BJ (cell line): ENCODE data around the gene ISLR2. TPM values are rescaled to one million over a fixed set of nuclear protein-coding genes. Genes with fewer than 3 reads are reported as not detected.
"Not testable (repeated sequence)": the region's sequence is repeated elsewhere in the genome, so short reads cannot be mapped to it uniquely, and the experiment has no call there.

Source experiments
- CTCF ChIA-PET: fragments of 350-600 bp; formaldehyde crosslinking; extraction: SDS; loops from one replicate; lab custom pipeline; 2021; ENCODE audit warnings: antibody characterized with exemption, inconsistent platforms; lab: Yijun Ruan, JAX
- POLR2A ChIA-PET: fragments of 300-600 bp; sonication (Branson Sonifier 250); formaldehyde crosslinking; extraction: SDS; loops from one replicate; lab custom pipeline; 2021; ENCODE audit warnings: antibody characterized with exemption; lab: Charles Lee
- DNase-seq: peaks from one replicate; pipeline ENCODE4 v3.0.0-alpha.2; 2011; ENCODE audit warnings: low read depth
- H3K27me3 ChIP-seq: 2 replicates; pipeline ENCODE4 v1.6.0; 2011; ENCODE audit warnings: low read length; ENCODE audit not compliant: control insufficient read depth, insufficient read depth
- H3K36me3 ChIP-seq: 2 replicates; pipeline ENCODE4 v1.5.1; 2011; ENCODE audit warnings: low read length; ENCODE audit not compliant: control insufficient read depth, insufficient read depth
- H3K4me3 ChIP-seq: 2 replicates; pipeline ENCODE4 v1.5.1; 2011; ENCODE audit warnings: low read depth, mild to moderate bottlenecking, control low read depth, low read length
- polyA plus RNA-seq: library from polyadenylated mRNA; depleted of rRNA; stranded (reverse); fragments of >200 nt; gene quantifications from 2 replicates; pipeline ENCODE4 v1.2.3, GENCODE V29; 2011
- TF ChIP-seq, protein P1 (sequence below): IDR thresholded peaks from 2 replicates; pipeline ENCODE4 v1.5.1; 2011; ENCODE audit warnings: low read depth, mild to moderate bottlenecking, control low read depth, inconsistent platforms, low read length, moderate library complexity; ENCODE audit not compliant: insufficient read depth

ISLR2 gene
- polyA plus RNA-seq, 1 experiment, result 0.02 TPM

DNA sequence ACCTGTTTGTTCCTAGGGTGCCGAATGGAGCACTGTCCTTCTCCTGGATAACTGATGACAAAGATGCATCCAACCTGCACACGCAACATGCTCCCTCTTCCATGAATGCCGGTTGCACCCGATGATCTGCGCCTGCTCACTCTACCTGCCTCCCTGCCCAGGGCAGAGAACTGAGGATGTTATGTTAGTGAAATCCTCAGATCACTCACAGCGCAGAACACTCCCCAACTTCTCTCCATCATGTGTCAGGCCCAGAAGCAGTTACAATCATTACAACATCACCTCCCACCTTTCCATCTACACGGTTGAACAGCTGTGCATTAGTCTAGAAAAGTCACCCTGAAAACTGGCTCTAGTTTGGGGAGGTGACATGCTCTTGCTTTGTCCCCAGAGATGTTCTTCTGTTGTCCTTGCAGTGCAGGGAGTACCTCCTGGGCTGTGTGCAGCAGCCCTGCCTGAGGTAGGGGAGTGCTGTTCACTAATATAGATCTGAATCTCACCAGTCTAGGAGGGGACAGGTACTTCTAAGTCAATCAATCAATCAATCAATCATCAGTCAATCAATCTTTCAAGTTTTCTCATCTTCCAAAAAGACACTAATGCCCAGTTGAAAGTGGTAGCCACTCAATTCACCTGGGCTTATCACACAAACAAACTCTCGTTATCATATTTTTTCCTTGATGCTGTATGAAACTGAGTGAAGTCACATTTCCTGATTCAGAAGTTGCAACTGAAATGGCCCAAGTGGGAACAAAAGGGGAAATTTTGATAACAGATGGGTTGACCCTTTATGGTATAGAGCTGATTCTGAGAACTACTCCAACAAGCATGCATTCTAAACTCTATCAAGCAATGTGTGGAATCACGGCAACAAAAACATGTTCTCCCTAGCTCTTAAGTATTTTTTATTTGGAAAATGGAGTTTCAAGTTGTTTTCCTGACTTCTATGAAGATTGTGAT, 27.8 kb downstream of the ISLR2 start:
- ChIA-PET CTCF (interaction anchor here (0.8 to 1.8 kb wide), 2 partner anchors 13 to 20 kb away, joined by 3 read pairs; no protein-coding TSS in a partner anchor), POLR2A (no interaction called here)
- TF ChIP-seq, protein P1, sequence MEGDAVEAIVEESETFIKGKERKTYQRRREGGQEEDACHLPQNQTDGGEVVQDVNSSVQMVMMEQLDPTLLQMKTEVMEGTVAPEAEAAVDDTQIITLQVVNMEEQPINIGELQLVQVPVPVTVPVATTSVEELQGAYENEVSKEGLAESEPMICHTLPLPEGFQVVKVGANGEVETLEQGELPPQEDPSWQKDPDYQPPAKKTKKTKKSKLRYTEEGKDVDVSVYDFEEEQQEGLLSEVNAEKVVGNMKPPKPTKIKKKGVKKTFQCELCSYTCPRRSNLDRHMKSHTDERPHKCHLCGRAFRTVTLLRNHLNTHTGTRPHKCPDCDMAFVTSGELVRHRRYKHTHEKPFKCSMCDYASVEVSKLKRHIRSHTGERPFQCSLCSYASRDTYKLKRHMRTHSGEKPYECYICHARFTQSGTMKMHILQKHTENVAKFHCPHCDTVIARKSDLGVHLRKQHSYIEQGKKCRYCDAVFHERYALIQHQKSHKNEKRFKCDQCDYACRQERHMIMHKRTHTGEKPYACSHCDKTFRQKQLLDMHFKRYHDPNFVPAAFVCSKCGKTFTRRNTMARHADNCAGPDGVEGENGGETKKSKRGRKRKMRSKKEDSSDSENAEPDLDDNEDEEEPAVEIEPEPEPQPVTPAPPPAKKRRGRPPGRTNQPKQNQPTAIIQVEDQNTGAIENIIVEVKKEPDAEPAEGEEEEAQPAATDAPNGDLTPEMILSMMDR, result no peak
- no peaks in the 10 kb centered on the region for H3K36me3 ChIP-seq
- H3K4me3 ChIP-seq, result no peak overlapping the region
- no peak for DNase-seq
- H3K27me3 ChIP-seq, result peaks cover 10% of the 10 kb centered on the region

DNA sequence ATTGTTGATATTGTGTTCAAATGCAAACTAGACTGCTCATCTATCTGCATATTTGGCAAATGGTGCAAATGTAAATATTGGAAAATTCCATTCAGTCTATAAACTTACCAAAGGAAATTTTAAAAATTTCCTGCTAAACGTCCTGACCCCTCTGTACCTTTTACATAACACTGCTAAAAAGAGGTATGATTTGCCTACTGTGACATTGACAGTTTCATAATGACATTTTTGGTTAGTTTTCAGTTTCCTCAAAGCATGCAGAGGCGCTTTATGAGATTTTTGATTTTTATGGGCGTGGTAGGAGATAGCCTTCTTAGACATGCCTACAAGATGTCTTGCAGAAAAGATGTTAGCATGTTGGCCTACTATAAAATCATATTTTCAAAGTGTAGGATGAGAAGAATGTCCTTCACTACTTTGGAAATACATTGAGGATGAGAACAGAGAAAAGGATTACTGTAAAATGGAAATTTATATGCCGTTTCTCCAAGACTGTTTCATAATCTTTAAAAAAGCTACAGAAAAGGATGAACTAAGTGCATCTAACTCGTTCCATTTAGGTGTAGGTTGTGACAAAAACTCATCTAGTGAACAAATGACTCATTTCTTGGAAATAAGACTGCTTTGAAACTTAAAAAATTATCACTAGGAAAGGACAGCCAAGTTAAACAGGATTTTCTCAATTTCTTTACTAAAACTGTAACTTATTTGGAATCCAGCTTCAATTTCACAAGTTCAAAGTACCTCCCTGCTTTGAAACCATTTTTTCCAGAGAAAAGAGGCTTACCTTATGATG, 28.7 kb downstream of the ISLR2 start:
- no peaks in the 10 kb centered on the region for H3K36me3 ChIP-seq
- ChIA-PET CTCF (interaction anchor here (1.8 kb wide), 1 partner anchor 21 kb away, joined by 3 read pairs; no protein-coding TSS in a partner anchor), POLR2A (no interaction called here)
- H3K27me3 ChIP-seq, result peaks cover 10% of the 10 kb centered on the region
- H3K4me3 ChIP-seq, result no peak overlapping the region
- no peak for DNase-seq
- TF ChIP-seq, protein P1, result no peak

DNA sequence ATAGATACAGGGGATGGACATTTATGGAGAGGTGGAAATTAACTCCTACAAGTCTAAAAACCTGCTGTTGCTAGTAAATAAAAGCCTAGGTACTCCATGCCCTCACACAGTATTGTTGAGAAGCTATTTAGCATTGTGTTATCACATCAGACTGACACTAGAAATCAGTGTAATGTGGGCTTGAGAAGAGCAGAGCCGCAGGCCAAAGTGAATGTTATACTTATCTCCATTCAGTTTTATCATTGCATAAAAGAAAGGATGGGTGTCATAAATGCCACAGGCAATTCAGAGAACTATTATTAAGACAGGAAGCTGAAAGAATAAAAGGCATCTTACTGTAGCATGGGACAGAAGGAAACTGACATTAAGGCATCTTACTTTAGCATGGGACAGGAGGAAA, 29.4 kb downstream of the ISLR2 start:
- Histone ChIP-seq H3K27me3 (peaks cover 10% of the 10 kb centered on the region), H3K36me3 (no peaks in the 10 kb centered on the region), H3K4me3 (no peak overlapping the region)
- TF ChIP-seq, protein P1, result no peak
- DNase-seq, result no peak
- POLR2A ChIA-PET, result no interaction called here
- CTCF ChIA-PET, result interaction anchor here (1.8 kb wide), 1 partner anchor 21 kb away, joined by 3 read pairs; no protein-coding TSS in a partner anchor

DNA sequence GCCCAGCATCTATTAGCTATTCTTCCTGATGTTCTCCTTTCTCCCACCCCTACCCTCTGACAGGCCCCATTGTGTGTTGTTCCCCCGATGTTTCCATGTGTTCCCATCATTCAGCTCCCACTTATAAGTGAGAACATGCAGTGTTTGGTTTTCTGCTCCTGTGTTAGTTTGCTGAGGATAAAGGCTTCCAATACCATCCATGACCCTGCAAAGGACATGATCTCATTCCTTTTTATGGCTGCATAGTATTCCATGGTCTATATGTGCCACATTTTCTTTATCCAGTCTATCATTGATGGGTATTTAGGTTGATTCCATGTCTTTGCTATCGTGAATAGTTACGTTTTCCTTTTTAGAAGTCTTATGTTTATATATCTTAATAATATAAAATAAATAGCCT, 30.0 kb downstream of the ISLR2 start:
- CTCF ChIA-PET, result interaction anchor here (0.6 to 2.3 kb wide), 2 partner anchors 16 to 148 kb away, joined by 3 to 4 read pairs; no protein-coding TSS in a partner anchor
- POLR2A ChIA-PET, H3K4me3 ChIP-seq, H3K36me3 ChIP-seq, DNase-seq: not testable (repeated sequence)
- peaks cover 12% of the 10 kb centered on the region for H3K27me3 ChIP-seq

DNA sequence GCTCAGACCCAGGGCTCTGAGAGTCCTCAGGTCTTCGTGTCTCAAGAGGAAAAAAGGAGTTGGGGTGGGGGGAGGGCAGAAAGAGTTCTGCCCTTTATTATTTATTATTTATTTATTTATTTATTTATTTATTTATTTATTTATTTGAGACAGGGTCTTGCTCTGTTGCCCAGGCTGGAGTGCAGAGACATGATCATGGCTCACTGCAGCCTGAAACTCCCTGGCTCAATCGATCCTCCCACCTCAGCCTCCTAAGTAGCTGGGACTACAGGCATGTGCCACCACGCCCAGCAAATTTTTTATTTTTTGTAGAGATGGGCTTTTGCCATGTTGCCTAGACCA, 31.8 kb downstream of the ISLR2 start:
- H3K36me3 ChIP-seq, POLR2A ChIA-PET, DNase-seq, H3K27me3 ChIP-seq, H3K4me3 ChIP-seq: not testable (repeated sequence)
- CTCF ChIA-PET, result interaction anchor here (1.5 to 2.3 kb wide), 2 partner anchors 9 to 146 kb away, joined by 4 to 7 read pairs; no protein-coding TSS in a partner anchor
